ENCODE data around the gene CALR.
A peak's percentile ranks its signal among the peaks of the same experiment; 100 is the strongest.

Gene CALR

DNA sequence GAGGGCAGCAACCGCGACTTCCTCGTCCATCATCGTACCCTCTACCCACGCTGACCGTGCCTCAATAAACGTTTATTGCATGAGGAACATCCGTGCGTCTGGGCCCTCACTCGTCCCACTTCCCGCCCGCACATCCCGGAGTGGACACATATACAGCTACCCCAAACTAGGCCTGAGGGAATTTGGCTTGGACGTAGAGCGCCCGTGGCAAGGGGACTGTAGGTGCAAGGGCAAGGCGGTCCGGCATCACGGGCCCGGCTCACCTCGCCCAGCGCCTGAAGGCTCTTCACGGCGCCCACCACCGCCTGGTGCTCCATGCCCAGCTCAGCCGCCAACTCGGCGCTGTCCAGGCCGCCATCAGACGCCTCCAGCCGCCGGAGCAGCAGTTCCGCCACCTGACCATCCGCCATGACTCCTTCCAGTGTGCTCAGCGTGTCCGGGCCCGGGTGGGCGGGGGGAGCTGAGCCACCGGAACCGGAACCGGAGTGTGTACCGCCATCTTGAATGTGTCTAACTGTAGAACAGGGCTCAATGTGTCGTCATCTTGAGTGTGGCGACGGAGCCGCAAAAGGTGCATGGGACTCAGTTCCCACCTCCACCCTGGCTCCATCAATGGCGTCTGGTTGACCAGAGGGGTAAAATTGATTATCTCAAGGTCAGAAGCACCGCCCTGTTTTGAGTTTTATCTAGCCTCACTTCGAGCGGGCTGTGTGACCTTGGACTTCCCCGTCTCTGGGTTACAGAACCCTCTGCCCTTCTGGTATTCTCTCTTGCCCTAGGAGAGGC is 4.9 kb upstream of the CALR start, which contains the start of gene FARSA:
TSS of gene FARSA (minus strand) at position 425 of the 786 bp plus-strand sequence. CDS start at position 410, 15 bp downstream.
- peak within 1 kb of the TSS; percentile 100 for H3K4me2 ChIP-seq
- H4K20me1 ChIP-seq = peaks cover 39% of the 10 kb centered on the region
- H3K36me3 ChIP-seq = peaks cover 35% of the 10 kb centered on the region
- no peaks in the 10 kb centered on the region for H3K27me3 ChIP-seq
- no peaks in the 10 kb centered on the region for H3K9me3 ChIP-seq
- H3K9ac ChIP-seq = peak within 1 kb of the TSS; percentile 97
- peak within 1 kb of the TSS; percentile 92 for H3K27ac ChIP-seq
- H3K4me1 ChIP-seq = peaks cover 45% of the 10 kb centered on the region
- no peak for TF ChIP-seq Cebpa-rat (IDR thresholded peaks at IDR 0.05)
- H3K4me3 ChIP-seq = peak within 1 kb of the TSS; percentile 96

GRCh38 chr19:12935071-12935470 is 3.3 kb upstream of the CALR start:
- peaks cover 29% of the 10 kb centered on the region for H3K36me3 ChIP-seq
- no peaks in the 10 kb centered on the region for H3K27me3 ChIP-seq
- no peak overlapping the region for H3K27ac ChIP-seq
- H3K4me2 ChIP-seq = no peak overlapping the region
- no peaks in the 10 kb centered on the region for H3K9me3 ChIP-seq
- peaks cover 48% of the 10 kb centered on the region for H4K20me1 ChIP-seq
- peaks cover 52% of the 10 kb centered on the region for H3K4me1 ChIP-seq
- no peak overlapping the region for H3K9ac ChIP-seq
- no peak for TF ChIP-seq Cebpa-rat (IDR thresholded peaks at IDR 0.05)
- H3K4me3 ChIP-seq = no peak overlapping the region

GRCh38 chr19:12936582-12936981 is 1.8 kb upstream of the CALR start:
- peaks cover 64% of the 10 kb centered on the region for H3K4me1 ChIP-seq
- H3K27me3 ChIP-seq = no peaks in the 10 kb centered on the region
- peak overlapping the region; percentile 98 for H3K27ac ChIP-seq
- peaks cover 48% of the 10 kb centered on the region for H4K20me1 ChIP-seq
- H3K9ac ChIP-seq = peak overlapping the region; percentile 80
- H3K9me3 ChIP-seq = no peaks in the 10 kb centered on the region
- H3K4me2 ChIP-seq = peak overlapping the region; percentile 95
- no peak for TF ChIP-seq Cebpa-rat (IDR thresholded peaks at IDR 0.05)
- H3K36me3 ChIP-seq = peaks cover 29% of the 10 kb centered on the region
- H3K4me3 ChIP-seq = peak overlapping the region; percentile 99; the same call in 1 of the 2 replicates

GRCh38 chr19:12937093-12937926 is 1.1 kb upstream of the CALR start:
- peak overlapping the region; percentile 95 for H3K4me2 ChIP-seq
- H3K36me3 ChIP-seq = peaks cover 32% of the 10 kb centered on the region
- peaks cover 64% of the 10 kb centered on the region for H3K4me1 ChIP-seq
- peak; percentile 76 for TF ChIP-seq Cebpa-rat (IDR thresholded peaks at IDR 0.05)
- peaks cover 48% of the 10 kb centered on the region for H4K20me1 ChIP-seq
- peak overlapping the region; percentile 99 for H3K4me3 ChIP-seq
- no peaks in the 10 kb centered on the region for H3K9me3 ChIP-seq
- no peaks in the 10 kb centered on the region for H3K27me3 ChIP-seq
- H3K27ac ChIP-seq = peak overlapping the region; percentile 98
- H3K9ac ChIP-seq = peak overlapping the region; percentile 80

DNA sequence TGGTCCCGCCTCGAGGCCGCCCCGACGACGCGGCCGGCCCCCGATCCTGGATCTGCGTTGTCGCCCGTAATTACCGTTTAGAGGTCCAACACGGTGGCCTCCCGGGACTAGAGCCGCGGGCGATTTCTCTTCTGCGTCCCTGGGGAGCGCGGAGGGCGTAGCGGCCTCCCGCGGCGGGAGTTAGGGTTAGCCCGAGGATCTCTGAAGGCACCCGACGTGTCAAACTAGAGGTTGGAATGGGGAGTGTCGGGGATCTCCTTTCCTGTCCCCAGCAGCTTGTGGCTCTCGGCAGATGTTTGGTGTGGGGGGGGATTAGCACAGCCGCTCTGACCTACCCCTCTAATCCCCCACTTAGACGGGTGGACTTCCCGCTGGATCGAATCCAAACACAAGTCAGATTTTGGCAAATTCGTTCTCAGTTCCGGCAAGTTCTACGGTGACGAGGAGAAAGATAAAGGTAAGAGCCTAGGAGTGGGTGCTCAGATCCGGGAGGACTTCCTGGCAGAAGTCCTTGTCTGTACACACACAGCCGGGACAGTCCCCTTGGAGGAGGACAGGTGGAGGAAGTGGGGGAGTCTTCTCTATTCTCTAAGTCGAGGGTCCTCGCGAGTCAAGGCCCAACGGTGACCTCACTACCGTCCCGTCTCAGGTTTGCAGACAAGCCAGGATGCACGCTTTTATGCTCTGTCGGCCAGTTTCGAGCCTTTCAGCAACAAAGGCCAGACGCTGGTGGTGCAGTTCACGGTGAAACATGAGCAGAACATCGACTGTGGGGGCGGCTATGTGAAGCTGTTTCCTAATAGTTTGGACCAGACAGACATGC is 581 bp downstream of the CALR start:
- Histone ChIP-seq H3K4me3 (peak overlapping the region; percentile 99), H3K9ac (peak overlapping the region; percentile 100), H3K9me3 (no peaks in the 10 kb centered on the region), H3K4me1 (peaks cover 72% of the 10 kb centered on the region), H3K36me3 (peaks cover 49% of the 10 kb centered on the region), H4K20me1 (peaks cover 54% of the 10 kb centered on the region), H3K4me2 (peak overlapping the region; percentile 89), H3K27ac (peak overlapping the region; percentile 98), H3K27me3 (no peaks in the 10 kb centered on the region)
- no peak for TF ChIP-seq Cebpa-rat (IDR thresholded peaks at IDR 0.05)

- Histone ChIP-seq H3K9ac (peak overlapping the region; percentile 100), H3K4me3 (peak overlapping the region; percentile 99), H3K36me3 (peaks cover 59% of the 10 kb centered on the region), H3K27me3 (no peaks in the 10 kb centered on the region), H3K4me2 (peak overlapping the region; percentile 89), H3K27ac (peak overlapping the region; percentile 98), H4K20me1 (peaks cover 54% of the 10 kb centered on the region), H3K9me3 (no peaks in the 10 kb centered on the region), H3K4me1 (peaks cover 77% of the 10 kb centered on the region)
- no peak for TF ChIP-seq Cebpa-rat (IDR thresholded peaks at IDR 0.05)
These were observed 1.6 kb downstream of the CALR start for GRCh38 chr19:12939975-12940423.

GRCh38 chr19:12940897-12941296 is 2.5 kb downstream of the CALR start:
- no peak for TF ChIP-seq Cebpa-rat (IDR thresholded peaks at IDR 0.05)
- H3K4me3 ChIP-seq = peak overlapping the region; percentile 99
- H3K9me3 ChIP-seq = no peaks in the 10 kb centered on the region
- H3K9ac ChIP-seq = peak overlapping the region; percentile 100
- peak overlapping the region; percentile 89 for H3K4me2 ChIP-seq
- peaks cover 62% of the 10 kb centered on the region for H3K36me3 ChIP-seq
- peaks cover 79% of the 10 kb centered on the region for H3K4me1 ChIP-seq
- peak overlapping the region; percentile 98 for H3K27ac ChIP-seq
- H3K27me3 ChIP-seq = no peaks in the 10 kb centered on the region
- H4K20me1 ChIP-seq = peaks cover 54% of the 10 kb centered on the region

DNA sequence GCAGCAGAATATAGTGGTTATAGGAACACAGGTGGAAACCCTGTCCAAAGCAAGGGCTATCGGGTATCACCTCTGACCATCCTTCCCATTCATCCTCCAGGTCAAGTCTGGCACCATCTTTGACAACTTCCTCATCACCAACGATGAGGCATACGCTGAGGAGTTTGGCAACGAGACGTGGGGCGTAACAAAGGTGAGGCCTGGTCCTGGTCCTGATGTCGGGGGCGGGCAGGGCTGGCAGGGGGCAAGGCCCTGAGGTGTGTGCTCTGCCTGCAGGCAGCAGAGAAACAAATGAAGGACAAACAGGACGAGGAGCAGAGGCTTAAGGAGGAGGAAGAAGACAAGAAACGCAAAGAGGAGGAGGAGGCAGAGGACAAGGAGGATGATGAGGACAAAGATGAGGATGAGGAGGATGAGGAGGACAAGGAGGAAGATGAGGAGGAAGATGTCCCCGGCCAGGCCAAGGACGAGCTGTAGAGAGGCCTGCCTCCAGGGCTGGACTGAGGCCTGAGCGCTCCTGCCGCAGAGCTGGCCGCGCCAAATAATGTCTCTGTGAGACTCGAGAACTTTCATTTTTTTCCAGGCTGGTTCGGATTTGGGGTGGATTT is 5.1 kb downstream of the CALR start:
- H3K4me3 ChIP-seq = no peak overlapping the region

More for the DNA sequence above, 5.1 kb downstream of the CALR start:
- Histone ChIP-seq H3K4me2 (peak overlapping the region; percentile 38), H4K20me1 (peaks cover 74% of the 10 kb centered on the region), H3K27ac (no peak overlapping the region), H3K36me3 (peaks cover 79% of the 10 kb centered on the region), H3K9me3 (no peaks in the 10 kb centered on the region), H3K4me1 (peaks cover 78% of the 10 kb centered on the region), H3K9ac (no peak overlapping the region; the same call in 1 of the 2 replicates), H3K27me3 (no peaks in the 10 kb centered on the region)
- no peak for TF ChIP-seq Cebpa-rat (IDR thresholded peaks at IDR 0.05)
